Activated effector memory CD4-positive, alpha-beta T cell treated with anti-CD3 and anti-CD28 coated beads, Interleukin-2, amount 50 U/mL, for 16 hours (primary cell): Measurements from ENCODE around the gene PLCB1.
"Not testable (repeated sequence)": the region's sequence is repeated elsewhere in the genome, so short reads cannot be mapped to it uniquely, and the experiment has no call there.

Source experiments
- DNase-seq: peaks from one replicate; pipeline ENCODE4 v3.0.0-alpha.2; 2020

Gene PLCB1

GRCh38 chr20:8805737-8806442, 673.8 kb downstream of the PLCB1 start:
- DNase-seq = no peak

DNA sequence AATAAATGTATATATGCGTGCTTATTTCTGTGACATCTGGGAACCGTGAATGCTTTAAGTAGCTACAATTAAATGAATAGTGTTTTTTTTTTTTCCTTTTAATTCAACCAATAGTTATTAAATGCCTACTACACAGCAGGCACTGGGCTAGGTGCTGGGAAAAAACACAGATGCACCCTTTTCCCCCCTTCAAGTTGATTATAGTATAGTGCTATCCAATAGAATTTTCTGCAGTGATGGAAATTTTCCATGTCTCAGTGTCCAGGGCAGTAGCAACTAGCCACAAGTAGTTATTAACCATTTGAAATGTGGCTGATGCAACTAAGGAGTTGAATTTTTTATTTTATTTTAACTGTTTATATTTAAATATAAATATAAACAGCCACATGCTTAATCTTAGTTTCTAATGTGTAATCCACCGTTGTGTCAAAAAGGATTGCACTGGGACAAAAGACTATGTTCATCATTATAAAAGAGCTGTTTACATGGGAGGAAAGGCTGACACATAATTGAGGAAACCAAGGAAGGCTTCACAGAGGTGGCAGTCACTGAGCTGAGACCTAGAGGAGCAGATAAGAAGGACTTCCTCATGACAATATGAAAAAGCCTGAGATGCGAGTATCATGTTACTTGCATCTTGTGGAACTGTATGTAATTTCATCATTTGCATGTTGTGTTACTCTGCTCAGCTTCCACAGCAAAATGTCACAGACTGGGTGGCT, 675.6 kb downstream of the PLCB1 start:
- DNase-seq = no peak

GRCh38 chr20:8808202-8808535, 676.1 kb downstream of the PLCB1 start:
- no peak for DNase-seq

DNA sequence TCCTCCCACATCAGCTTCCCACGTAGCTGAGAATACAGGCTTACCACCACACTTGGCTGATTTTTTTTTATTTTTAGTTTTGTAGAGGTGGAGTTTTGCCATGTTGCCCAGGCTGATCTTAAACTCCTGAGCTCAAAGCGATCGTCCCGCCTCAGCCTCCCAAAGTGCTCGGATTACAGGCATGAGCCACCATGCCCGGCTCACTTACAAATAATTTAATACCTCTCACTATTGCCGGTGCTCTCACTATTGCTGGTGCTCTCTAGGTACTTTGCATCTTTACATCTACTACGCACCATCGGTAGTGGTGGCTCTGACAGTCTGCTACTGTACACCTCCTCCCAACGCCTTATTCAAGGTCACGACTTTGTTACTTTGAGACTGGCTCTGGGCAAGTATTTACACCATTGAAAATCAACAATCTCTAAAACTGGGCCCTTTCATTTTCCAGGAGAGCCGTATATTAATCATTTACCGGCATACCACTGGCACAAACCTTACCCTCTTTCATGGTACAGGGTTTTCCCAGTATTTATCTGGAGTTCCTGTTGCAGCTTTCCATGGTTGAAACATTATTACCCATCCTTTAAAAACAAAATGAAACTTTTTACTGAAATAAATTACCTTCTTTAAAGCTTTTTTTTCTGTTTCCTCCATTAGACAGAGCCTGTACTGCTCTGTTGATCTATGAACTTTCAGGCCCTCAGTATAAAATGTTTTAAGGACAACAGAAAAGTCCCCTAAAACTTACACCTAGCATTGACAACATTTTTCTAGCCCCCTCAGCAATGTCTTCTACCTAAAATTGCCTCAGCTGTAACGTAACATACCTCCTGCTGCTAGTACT, 677.3 kb downstream of the PLCB1 start:
- DNase-seq = no peak

GRCh38 chr20:8811801-8812594, 679.9 kb downstream of the PLCB1 start:
- no peak for DNase-seq

DNA sequence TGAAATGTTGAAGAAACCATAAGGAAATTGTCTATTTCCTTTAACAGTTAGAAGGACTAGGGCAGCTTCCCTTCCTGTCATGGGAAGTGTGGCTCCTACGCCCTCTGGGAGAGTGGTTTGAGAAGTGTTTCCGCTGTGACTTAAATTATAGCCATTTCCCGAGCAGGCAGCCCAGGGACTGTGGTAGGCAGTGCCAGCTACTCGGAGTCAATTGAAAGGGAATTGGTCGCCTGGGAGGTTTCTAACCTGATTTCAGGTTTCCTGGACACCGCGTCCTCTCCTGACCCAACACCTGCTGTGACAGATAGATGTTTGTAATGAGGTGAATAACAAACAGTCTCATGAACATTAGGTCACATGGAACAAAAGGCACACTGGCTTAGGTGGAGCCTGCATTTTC, 680.8 kb downstream of the PLCB1 start:
- no peak for DNase-seq

GRCh38 chr20:8815208-8815607, 683.1 kb downstream of the PLCB1 start:
- DNase-seq = no peak

DNA sequence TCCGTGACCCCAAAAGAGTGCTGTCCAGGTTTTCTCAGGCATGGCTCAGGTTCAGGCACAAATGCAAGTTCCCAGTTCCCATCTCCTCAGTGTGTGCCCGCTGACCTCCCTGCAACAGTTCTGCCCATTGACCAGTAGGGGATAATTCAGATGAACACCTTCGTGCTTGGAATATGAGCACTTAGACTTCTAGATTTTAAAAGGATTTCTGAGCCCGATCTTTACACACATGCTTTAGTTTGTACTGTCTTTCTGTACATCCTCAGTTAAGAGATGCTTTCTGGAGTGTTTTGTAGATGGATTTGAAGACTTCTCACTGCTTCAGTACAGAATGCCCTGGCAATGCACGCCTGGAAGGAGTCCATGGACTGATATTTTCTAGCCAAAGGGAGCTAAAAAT, 697.2 kb downstream of the PLCB1 start:
- no peak for DNase-seq

DNA sequence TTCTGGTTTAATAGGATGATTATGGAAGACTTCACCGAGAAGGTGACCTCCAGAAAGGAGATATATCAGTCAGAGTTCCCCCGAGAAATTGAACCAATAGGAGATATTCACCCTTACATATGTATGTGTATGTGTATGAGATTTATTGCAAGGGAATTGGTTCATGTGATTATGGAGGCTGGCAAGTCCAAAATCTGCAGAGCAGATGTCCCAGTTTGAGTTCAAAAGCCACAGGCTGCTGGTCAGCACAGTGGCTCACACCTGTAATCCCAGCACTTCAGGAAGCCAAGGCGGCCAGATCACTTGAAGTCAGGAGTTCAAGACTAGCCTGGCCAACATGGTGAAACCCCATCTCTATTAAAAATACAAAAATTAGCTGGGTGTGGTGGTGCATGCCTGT, 702.2 kb downstream of the PLCB1 start:
- not testable (repeated sequence) for DNase-seq

- DNase-seq = no peak
Measured at GRCh38 chr20:8834851-8835250, 702.8 kb downstream of the PLCB1 start.

DNA sequence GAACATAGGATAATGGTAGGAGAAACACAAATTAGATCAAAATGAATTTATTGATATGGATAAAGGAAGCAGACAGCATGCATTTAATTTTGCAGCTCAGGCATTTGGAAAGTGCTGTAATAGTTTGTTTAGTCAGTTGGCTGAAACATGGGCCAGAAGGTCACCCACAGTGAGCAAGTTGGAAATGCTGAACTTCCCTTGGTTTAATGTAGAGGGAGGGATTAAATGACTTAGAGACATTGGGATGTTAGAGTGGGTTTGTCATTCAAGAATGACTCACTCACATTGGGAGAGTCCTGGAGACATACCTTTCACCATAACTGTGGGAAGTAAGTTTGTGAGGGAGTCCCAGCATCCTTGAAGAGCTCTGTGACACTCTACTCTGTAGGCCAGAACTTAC, 705.3 kb downstream of the PLCB1 start:
- no peak for DNase-seq

DNA sequence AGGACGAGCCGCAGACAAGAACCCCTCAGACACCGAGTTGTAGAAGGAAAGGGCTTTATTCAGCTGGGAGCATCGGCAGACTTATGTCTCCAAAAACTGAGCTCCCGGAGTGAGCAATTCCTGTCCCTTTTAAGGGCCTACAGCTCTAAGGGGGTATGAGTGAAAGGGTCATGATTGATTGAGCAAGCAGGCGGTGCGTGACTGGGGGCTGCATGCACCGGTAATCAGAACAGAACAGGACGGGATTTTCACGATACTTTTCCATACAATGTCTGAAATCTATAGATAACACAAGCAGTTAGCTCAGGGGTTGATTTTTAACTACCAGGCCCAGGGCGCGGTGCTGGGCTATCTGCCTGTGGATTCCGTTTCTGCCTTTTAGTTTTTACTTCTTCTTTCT, 710.5 kb downstream of the PLCB1 start:
- DNase-seq = no peak

DNA sequence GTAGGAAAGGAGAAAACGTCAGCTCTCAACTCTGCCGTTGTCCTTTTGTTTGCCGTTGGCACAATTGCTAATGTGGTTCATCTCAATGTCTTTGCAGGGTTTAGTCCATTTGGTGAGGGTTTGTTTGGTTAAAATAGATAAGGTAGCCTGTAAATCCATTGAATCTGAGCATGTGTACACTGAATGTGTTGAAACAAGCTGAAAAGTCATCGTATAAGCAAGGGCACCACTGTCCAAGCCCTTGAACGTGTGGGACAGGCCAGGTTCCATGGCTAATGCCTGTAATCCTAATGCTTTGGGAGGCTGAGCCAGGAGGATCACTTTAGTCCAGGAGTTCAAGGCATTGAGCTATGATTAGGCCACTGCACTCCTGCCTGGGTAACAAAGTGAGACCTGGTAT, 712.1 kb downstream of the PLCB1 start:
- DNase-seq = no peak

DNA sequence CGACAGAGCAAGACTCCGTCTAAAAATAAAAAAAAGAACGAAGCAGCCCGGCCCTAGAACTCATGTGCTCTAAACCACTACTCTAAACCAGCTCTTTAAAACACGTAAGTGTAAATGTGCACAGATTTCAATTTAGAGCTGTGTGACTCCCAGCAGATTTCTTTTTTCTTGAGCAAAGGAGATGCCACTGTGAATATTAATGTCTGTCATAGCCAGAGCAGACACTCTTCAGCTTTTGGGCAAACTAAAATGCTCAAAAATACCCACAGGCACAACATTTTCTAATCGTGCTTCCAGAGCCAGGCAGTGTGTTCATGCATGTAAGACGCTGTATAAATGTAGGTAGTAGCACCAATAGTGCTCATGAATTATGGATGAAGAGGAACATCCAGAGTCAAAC, 717.9 kb downstream of the PLCB1 start:
- no peak for DNase-seq

DNA sequence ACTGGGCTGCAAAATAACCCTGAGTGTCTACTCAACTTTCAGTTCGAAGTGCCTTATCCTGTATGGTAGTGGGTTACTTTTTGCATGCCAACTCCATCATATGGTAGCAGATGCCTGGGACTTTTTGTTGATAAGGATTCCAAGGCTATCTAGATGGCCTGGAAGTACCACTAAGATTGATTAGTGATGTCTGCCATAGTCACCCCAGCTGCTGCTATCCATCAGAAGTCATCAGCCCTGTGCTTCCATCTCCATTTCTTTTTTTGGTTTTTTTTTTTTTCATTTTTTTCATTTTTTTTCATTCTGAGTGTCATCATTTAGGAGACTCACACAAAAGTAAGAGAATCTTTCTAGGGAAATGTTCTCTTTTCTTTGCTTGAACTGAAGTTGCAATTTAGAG, 719.4 kb downstream of the PLCB1 start:
- DNase-seq = no peak

DNA sequence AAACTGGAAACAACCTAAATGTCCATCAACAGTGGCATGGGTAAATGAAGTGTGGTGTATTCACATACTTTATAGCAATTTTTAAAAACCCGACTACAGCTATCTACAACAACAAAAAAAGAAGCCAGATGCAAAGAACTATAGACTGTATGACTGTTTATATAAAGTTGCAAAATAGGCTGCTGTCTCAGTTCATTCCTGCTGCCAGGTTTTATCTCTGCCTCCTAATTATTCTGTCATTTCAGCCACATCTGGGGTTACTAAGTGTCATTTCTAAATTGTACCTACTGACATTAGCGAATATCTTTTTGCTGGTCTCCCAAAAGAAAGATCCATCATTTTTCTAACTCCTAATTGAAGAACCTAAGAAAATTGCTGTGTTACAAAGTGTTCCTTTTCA, 719.9 kb downstream of the PLCB1 start:
- DNase-seq = not testable (repeated sequence)

- DNase-seq = not testable (repeated sequence)
Measured at GRCh38 chr20:8853211-8853610, 721.1 kb downstream of the PLCB1 start.

DNA sequence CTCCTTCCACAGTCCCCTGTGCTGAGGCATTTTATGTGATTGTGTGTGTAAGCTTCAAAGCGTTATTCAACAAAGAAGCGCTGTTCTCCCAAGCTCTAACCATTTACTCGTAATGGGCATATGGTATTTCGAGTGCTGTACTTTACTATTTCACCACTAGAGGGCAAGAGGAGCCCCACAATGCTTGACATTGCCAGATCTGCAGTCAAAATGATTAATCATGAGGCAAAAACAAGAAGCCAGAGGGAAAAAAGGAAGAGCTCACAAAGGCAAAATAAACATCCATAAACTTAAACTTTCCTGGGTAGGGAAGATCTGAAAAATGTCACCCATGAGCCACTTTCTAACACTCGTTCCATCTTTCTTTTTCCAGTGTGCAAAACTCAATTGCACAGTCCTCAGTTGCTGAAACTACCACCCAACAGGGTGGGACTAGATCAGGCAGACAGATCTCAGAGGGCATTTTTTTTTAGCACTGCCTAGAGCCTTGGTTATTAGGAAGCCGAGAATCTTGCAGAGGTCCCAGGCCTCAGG, 721.8 kb downstream of the PLCB1 start:
- no peak for DNase-seq

DNA sequence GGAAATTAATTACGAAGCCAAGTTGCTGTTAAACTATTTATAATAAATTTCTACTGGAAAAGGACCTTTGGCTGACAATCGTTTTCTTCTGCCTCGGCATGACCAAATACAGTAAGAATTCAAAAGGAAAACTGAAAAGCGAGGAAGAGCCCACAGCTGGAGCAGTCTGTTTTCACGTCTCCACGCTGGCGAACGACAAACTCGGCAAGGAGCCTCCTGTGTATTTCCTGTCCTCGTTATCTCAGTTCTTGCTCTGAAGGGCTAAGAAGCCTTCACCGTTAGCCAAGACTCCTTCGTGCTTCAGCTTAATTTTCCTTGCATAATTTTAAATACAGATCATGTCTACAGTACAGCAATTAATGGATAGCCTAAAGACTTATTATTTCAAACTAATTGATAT, 722.5 kb downstream of the PLCB1 start:
- no peak for DNase-seq

- no peak for DNase-seq
Measured at GRCh38 chr20:8855315-8855714, 723.2 kb downstream of the PLCB1 start.

- DNase-seq = no peak
Measured at GRCh38 chr20:8856668-8857067, 724.6 kb downstream of the PLCB1 start.

GRCh38 chr20:8858181-8858787, 726.2 kb downstream of the PLCB1 start:
- no peak for DNase-seq
